ENCODE measurements around the gene GFY.
"Not testable (repeated sequence)": the region's sequence is repeated elsewhere in the genome, so short reads cannot be mapped to it uniquely, and the experiment has no call there.

GFY gene

DNA sequence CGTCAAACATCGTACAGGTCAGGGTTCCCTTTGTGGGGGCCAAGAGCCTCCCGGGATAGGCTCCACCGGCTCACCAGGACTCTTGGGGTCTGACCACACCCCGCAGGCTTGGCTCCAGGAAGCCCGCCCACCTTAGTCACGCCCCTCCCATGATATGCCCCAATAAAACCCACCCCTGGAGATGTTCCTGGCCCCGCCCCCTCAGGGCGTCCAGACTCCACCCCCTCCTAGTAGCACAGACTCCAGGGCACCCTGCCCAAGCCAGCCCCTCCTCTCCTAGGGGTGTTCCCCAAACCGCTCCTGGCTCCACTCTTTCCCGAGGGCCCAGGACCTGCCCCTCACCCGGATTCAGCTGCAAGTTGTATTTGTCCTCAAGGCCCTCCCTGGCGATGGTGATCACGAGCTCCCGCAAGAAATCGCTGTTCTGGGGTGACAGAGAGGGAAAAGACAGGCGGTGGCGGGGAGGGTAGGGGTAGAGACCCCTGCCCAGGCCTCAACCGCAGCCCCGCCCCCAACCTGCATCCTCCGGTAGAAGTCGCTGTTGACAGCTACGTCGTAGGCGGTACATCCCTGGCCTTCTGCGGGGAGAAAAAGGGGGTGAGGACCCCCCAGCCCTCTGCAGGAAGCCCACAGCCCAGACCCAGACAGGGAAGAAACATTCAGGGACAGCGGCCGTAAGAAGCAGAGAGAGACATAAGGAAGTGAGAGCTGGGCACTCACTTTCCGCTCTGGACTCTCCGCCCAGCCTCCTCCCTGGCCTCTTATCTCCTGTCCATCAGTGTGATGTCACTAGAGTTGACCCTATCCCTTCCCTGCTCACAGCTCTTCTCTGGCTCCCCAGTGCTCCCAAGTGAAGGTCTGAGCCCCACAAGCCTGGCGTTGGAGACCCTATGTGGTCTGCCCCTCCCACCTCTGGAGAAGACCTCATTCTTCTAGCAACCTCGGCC is 22.6 kb downstream of the GFY start:
- peak; percentile 47 for DNase-seq

DNA sequence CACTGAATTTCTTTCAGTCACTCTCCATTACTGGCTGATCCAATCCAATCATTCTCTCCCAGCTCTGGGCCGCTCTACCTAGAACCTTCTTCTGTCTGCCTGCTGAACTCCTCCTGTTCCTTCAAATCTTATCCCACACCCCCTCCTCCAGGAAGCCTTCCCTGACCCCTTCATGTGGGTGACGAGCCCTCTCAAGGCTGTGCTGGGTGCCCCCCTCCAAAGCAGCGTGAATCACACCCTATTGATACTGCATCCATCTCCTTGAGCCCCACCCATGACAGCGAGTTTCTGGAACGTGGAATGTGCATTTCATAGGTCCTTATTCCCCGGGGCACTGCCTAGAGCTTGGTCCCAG is 23.2 kb downstream of the GFY start:
- DNase-seq: no peak

DNA sequence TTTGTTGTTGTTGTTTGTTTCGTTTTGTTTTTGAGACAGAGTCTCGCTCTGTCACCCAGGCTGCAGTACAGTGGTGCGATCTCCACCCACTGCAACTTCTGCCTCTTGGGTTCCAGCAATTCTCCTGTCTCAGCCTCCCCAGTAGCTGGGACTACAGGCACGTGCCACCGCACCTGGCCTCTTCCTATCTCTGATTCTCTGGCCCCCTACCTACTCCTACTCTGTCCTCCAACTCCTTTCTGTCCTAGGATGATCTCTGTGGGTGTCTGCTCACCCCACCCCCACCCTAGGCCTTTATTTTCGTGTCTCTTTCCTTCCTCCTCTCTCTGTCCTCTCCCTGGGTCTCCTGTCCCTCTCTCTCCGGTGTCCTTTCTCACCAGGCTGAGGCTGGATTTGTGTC is 25.2 kb downstream of the GFY start:
- DNase-seq: no peak

DNA sequence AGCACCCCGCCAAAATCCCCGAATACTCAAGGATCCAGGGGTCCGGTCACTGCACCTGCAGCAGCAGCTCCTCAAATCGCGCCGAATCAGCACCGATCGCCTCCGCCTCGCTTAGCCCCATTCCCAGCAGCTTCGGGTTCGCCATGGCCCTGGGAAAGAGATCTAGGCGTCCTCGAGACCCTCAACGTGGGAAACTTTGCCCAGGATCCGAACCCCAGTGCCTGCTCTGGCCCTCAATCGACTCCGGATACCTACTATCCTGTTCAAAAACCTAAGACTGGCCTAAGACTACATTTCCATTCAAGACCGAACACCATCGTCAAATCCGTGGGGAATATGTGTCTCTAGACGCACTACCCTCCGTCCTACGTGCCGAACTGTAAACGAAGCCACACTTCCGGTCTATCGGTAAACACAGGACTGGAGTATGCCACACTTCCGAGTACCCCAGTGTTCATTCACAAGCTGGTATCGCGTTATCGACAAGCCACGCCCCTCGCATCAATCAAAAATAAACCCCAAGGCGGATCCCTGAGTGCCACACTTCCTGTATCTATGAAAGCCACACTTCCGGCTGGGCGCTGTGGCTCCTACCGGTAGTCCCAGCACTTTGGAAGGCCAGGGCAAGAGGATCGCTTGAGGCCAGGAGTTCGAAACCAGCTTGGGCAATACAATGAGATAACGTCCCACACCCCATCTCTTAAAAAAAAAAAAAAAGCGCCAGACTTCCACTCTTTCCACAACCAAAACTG is 26.4 kb downstream of the GFY start, which contains the start of gene PIH1D1:
TSS of gene PIH1D1 (minus strand) at position 385 of the 752 bp plus-strand sequence. CDS start at position 145, 240 bp downstream.
- peak; percentile 100 for DNase-seq

DNA sequence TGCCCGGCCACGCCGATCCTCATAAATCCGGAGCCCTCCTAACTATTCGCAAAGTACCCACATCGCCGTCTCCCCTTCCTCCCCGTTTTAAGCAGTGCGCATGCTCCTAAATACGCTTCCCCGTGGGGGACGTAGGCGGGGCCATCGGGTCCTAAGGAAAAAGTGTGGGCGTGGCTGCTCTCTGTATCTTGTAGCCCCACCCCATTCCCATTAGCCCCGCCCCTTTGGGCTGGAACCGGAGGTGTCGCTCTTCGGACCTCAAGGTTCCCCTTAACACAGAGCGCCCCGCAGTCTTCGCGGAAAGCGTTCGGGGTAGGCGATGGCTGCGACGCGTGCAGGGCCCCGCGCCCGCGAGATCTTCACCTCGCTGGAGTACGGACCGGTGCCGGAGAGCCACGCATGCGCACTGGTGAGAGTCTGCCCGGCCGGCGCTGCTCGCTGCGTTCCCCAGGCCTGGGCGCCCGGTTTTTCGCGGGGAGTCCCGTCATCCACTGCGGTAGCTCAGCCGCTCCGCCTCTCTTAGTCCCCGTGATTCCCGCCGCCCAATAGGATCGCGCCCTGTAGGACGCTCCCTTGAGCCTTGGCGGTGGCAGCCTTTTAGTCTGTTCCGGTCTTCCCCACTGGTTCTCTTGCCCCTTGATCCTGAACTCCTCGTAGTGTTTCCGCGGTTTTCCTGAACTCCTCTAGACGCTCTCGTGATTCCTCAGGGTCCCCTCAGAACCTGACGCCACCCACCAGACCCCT is 28.0 kb downstream of the GFY start, which contains the start of gene ALDH16A1:
TSS of gene ALDH16A1 (plus strand) at position 213 of the 744 bp plus-strand sequence. CDS start at position 320, 107 bp downstream.
- DNase-seq: peak; percentile 98

DNA sequence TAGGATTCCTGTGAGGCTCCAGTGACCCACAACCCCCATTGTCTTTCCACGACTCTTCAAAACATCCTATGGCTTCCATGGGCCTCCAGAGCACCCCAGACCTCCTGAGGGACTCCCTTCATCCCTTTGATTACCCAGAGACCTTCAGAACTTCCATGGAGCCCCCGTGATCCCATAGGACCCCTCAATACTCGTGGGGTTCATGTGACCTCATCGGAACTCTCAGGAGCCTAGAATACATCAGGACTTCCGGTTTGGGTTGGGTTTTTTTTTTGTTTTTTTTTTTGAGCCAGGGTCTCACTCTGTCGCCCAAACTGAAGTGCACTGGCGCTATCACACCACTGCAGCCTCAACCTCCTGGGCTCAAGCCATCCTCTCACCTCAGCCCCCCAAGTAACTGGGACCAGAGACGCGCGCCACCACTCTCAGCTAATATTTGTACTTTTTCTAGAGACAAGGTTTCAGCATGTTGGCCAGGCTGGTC is 28.6 kb downstream of the GFY start:
- DNase-seq: no peak

DNA sequence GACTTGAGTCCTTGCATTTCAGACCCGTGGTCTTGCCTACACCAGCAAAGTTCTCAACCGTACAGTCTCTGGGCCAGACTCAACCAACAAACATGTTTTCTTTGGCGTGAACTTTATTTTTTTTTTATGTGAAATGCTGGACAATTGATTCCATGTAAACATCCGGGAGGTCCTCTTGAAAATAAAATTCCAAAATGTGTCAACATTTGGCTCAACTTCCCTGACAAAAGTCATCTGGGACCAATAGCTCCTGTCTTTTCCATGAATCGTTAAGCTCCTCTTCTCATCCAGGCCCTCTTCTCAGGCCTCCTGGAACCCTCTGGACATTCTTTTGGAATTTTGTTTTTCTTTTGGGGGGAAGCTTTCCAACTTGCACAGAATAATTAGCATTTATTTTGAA is 30.6 kb downstream of the GFY start:
- DNase-seq: no peak

DNA sequence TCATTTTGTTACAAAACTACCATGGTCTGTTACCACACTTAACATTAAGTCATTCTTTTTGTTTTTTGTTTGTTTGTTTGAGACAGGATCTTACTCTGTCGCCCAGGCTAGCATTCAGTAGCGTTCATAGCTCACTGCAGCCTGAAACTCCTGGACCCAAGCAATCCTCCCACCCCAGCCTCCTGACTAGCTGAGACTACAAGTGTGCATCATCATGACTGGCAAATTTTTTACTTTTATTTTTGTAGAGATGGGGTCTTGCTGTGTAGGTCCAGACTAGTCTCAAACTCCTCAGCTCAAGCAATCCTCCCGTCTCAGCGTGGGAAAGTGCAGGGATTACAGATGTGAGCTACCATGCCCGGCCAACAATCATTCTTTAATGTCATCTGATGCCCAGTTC is 31.1 kb downstream of the GFY start:
- DNase-seq: no peak

DNA sequence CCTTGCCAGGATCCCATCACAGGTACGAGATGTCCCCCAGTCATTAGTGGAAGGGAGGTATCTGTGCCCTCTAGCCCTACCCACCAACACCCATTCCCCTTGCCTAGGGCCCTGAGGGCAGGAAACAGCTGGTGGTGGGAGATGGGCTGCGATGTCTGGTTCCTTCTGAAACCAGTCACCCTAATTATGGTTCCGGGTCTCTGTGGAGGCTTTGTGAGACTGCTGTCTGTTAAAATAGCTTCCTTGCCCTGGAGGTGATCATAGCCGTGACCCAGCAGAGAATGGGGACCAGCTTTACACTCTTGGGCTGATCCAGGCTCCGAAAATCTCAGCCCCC is 33.3 kb downstream of the GFY start:
- DNase-seq: no peak

DNA sequence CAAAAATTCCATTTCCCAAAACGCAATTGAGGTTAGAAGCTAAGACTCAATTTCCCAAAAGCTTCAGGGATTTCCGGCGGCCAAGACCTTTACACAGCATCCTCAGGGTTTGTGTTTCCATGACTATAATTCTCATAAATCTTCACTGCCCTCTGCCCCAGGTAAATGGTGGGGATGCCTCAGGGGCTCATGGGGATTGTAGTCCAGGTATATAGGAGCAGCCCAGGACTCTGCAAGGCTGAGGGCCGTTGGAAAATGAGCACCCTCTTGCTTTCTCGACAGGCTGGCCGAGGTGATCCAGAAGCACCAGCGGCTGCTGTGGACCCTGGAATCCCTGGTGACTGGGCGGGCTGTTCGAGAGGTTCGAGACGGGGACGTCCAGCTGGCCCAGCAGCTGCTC is 34.2 kb downstream of the GFY start:
- no peak for DNase-seq

DNA sequence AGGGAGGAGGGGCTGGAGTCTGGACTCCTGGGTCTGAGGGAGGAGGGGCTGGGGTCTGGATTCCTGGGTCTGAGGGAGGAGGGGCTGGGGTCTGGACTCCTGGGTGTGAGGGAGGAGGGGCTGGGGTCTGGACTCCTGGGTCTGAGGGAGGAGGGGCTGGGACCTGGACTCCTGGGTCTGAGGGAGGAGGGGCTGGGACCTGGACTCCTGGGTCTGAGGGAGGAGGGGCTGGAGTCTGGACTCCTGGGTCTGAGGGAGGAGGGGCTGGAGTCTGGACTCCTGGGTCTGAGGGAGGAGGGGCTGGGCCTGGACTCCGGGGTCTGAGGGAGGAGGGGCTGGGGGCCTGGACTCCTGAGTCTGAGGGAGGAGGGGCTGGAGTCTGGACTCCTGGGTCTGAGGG is 35.9 kb downstream of the GFY start:
- not testable (repeated sequence) for DNase-seq

DNA sequence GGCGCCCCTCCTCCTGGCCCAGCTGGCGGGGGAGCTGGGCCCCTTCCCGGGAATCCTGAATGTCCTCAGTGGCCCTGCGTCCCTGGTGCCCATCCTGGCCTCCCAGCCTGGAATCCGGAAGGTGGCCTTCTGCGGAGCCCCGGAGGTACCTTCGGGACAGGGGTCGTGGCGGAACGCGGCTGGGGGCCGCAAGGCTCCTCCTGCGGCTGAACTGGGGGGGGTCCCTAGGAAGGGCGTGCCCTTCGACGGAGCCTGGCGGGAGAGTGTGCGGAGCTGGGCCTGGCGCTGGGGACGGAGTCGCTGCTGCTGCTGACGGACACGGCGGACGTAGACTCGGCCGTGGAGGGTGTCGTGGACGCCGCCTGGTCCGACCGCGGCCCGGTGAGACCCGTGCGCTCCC is 36.5 kb downstream of the GFY start:
- no peak for DNase-seq

DNA sequence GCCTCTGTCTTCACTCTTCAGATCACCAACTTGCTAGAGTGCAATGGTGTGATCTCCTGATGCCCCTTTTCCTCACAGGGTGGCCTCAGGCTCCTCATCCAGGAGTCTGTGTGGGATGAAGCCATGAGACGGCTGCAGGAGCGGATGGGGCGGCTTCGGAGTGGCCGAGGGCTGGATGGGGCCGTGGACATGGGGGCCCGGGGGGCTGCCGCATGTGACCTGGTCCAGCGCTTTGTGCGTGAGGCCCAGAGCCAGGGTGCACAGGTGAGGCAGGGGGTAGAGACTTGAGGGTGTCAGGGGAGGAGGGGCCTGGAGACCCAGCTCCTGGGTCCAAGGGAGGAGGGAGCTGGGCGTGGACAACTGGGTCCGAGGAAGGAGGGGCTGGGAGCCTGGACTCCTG is 37.3 kb downstream of the GFY start:
- DNase-seq: no peak

DNA sequence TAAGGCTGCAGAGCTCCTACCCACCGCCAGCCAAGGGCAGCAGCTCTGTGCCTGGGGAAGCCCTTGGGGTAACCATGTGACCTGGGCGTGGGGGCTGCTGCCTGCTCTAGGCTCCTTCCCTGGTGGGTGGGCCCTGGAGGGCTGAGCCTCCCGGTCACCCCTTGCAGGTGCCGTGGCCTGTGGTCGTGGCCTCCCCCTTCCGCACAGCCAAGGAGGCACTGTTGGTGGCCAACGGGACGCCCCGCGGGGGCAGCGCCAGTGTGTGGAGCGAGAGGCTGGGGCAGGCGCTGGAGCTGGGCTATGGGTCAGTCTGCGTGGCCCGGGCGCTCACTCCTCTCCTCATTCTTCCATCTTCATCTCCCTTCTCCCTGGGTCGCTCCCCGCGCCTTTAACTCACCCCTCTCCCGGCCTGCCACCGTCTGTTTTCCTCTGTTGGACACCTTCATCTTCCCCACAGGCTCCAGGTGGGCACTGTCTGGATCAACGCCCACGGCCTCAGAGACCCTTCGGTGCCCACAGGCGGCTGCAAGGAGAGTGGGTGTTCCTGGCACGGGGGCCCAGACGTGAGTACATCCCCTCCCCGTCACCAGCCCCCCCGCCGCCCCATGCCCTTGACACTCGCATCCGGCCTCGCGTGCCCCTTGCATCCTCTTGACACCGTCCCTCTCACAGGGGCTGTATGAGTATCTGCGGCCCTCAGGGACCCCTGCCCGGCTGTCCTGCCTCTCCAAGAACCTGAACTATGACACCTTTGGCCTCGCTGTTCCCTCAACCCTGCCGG is 39.0 kb downstream of the GFY start:
- DNase-seq: no peak

DNA sequence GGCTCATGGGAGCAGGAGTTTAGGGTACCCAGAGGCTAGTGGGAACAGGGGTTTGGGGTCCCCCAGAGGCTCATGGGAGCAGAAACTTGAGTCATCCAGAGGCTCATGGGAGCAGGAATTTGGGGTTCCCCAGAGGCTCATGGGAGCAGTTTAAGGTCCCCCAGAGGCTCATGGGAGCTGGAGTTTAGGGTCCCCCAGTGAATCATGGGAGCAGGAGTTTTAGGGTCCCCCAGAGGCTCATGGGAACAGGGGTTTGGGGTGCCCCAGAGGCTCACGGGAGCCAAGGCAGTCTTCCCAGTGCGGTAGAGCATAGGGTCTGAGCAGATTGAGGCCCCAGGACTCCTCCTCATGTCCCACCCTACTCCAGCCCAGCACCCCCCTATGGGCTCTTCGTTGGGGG is 40.2 kb downstream of the GFY start:
- no peak for DNase-seq

DNA sequence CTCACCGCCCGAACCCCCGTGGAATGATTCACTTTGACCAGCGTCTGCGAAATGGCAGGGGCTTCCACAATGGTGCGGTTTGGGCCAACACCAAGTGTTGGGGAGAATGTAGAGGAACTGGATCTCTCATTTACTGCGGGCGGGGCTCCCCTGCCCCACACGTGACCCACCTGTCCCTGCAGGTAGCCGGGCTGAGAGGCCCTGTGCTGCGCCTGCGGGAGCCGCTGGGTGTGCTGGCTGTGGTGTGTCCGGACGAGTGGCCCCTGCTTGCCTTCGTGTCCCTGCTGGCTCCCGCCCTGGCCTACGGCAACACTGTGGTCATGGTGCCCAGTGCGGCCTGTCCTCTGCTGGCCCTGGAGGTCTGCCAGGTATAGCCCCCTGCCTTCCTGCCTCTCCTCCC is 43.0 kb downstream of the GFY start:
- no peak for DNase-seq

DNA sequence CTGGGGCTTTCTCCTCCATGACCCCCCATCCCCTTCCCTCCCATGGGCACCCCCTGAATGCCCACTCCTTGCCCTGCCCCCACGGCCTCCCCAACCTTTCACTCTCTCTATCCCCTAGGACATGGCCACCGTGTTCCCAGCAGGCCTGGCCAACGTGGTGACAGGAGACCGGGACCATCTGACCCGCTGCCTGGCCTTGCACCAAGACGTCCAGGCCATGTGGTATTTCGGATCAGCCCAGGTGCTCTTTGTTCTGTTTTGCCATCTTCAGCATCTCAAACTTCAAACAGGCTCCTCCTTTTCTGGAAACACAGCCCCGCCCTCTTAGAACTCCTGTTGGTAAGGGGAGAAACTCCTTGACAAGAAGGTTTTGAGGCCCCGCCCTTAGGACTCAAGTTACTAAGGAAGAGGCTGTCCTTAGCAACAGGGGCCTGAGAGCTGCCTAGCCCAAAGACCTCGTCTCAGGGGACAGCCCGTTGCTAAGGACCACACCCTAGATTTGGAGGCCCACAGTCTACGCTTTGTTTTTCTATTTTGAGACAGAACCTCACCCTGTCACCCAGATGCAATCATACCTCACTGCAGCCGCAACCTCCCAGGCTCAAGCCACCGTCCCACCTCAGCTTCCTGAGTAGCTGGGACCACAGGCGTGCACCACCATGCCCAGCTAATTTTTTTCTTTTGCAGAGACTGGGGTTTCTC is 43.7 kb downstream of the GFY start:
- DNase-seq: peak; percentile 55

DNA sequence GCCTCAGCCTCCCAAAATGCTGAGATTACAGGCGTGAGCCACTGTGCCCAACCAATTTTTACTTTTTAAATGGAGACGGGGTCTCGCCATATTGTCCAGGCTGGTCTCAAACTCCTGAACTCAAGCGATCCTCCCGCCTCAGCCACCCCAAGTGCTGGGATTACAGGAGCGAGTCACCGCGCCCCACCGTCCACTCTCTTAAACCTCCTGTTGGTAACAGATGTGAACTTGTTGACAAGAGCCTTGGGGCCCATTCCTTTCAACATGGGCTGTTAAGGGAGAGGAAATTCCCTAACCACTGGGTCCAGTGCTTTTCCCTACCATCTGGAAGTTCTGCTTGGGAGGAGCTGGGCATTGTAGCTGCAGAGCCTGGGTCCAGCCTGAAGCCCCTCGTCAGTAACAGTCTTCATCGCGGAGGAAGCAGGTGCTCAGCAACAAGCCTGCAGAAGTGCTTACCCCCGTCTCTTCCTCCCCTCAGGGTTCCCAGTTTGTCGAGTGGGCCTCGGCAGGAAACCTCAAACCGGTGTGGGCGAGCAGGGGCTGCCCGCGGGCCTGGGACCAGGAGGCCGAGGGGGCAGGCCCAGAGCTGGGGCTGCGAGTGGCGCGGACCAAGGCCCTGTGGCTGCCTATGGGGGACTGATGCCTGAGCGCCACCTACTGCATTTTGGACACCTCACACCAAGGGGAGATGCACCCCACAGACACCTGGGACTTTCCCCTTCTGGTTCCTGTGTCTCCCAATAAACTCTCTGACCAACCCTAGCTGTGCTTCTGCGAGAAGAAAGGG is 44.8 kb downstream of the GFY start:
- no peak for DNase-seq

DNA sequence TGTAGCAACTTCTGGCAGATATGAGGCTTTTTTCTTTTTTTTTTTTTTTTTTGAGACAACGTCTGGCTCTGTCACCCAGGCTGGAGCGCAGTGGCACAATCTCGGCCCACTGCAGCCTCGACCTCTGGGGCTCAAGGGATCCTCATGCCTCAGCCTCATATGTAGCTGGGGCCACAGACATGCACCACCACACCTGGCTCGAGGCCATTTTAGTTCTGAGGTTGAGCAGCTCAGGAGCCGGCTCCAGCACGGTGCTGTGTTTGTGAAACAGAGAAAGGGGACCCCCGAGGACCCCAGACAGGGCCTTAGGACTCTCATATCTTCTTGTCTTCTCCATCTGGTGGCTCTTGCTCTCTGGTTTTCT is 45.4 kb downstream of the GFY start:
- no peak for DNase-seq

DNA sequence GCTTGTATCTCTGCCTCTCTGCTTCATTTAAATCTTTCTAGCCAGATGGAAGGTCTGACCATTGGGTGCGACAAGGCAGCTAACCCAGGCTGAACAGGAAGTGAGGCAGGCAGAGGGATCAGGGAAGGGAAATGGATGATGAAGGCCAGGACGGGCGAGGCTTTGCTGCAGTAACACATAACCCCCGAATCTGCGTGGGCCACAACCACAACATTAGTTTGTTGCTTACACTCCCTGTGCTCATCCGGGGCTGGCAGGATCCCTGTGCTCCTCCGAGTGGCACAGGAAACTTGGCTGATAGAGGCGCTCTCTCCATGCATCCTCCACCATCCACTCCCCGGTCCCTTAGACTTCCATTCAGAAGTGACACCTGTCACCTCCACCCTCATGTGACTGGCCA is 47.7 kb downstream of the GFY start:
- no peak for DNase-seq

DNA sequence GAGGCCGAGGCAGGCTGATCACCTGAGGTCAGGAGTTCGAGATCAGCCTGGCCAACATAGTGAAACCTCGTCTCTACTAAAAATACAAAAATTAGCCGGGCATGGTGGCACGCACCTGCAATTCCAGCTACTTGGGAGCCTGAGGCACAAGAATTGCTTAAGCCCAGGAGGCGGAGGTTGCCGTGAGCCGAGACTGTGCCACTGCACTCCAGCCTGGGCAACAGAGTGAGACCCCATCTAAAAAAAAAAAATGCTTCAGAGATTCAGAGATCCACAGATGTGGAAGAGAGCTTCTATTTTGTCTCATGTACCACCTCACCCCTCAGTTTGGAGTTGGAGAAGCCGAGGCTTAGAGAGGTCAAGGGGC is 48.3 kb downstream of the GFY start:
- DNase-seq: not testable (repeated sequence)
